HUES64 (cell line): ENCODE data around the gene MRPS27.
"Not testable (repeated sequence)": the region's sequence is repeated elsewhere in the genome, so short reads cannot be mapped to it uniquely, and the experiment has no call there.

Experiments used
- H3K27ac ChIP-seq: 2 replicates; pipeline ENCODE4 v1.7.0; 2013; ENCODE audit warnings: low read depth, low read length, inconsistent platforms
- H3K27me3 ChIP-seq: 2 replicates; pipeline ENCODE4 v1.6.1; 2013; ENCODE audit warnings: mild to moderate bottlenecking, low read length; ENCODE audit not compliant: insufficient read depth
- H3K36me3 ChIP-seq: 2 replicates; pipeline ENCODE4 v1.6.1; 2013; ENCODE audit warnings: mild to moderate bottlenecking, low read length; ENCODE audit not compliant: insufficient read depth
- H3K4me1 ChIP-seq: 2 replicates; pipeline ENCODE4 v1.6.1; 2013; ENCODE audit warnings: mild to moderate bottlenecking, low read length, moderate library complexity; ENCODE audit not compliant: insufficient read depth
- H3K4me3 ChIP-seq: 2 replicates; pipeline ENCODE4 v1.5.1; 2013; ENCODE audit warnings: mild to moderate bottlenecking, low read length, moderate library complexity
- H3K9ac ChIP-seq: 2 replicates; pipeline ENCODE4 v1.6.1; 2013; ENCODE audit warnings: mild to moderate bottlenecking, low read depth, low read length
- H3K9me3 ChIP-seq: 2 replicates; pipeline ENCODE4 v1.6.1; 2013; ENCODE audit warnings: low read depth, low read length; ENCODE audit not compliant: insufficient read depth
- WGBS: fragments of 150-250, 120-280 bp; methylation state at CpG from one replicate; pipeline ENCODE4 v1.1.7; 2013; ENCODE audit warnings: missing lambda C conversion rate; 5-methylcytosine and 5-hydroxymethylcytosine counted together

MRPS27 gene

DNA sequence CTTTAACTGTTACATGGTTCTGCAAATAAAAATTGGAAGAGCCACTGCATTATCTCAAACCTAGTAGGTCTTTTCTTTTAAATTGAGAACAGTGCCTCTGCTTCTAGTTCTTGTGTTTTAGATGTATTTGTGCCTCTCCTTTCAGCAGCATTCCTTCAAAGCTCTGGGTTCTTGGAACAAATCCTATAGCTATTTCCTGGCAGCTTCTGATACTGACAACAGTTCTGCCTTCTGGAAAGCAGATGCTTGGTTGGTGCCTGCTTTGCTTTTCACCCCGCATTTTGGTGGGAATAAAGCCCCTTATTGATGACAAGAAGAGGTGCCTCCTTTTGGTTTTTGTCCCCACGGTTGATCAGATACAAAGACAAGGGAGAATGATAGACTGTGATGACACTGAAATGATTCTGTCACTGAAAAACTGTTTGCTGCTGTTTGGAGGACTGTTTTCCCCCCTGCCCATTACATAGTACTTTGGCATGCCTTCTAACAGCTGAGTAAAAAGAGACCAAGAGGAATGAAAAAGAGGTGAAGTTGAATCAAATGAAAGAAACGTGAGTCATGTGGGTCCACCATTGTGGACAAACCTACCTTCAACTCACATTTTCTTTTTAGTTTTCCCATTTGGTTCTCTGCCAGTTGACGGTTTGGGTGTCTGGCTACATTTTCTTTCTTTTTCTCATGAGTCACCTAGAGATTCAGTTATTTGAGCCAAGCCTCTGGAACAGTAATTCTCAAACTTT, 5.7 kb upstream of the MRPS27 start:
- no peaks in the 10 kb centered on the region for H3K27me3 ChIP-seq
- H3K9ac ChIP-seq: no peak overlapping the region
- 0 out of 2 replicates have a peak, but pooled peaks cover under 1% of the 10 kb centered on the region for H3K4me1 ChIP-seq
- H3K36me3 ChIP-seq: peaks cover 67% of the 10 kb centered on the region
- no peak overlapping the region for H3K27ac ChIP-seq
- 95% methylated on average over 4 of the region's 4 CpGs for WGBS
- no peak overlapping the region for H3K4me3 ChIP-seq
- H3K9me3 ChIP-seq: no peaks in the 10 kb centered on the region

DNA sequence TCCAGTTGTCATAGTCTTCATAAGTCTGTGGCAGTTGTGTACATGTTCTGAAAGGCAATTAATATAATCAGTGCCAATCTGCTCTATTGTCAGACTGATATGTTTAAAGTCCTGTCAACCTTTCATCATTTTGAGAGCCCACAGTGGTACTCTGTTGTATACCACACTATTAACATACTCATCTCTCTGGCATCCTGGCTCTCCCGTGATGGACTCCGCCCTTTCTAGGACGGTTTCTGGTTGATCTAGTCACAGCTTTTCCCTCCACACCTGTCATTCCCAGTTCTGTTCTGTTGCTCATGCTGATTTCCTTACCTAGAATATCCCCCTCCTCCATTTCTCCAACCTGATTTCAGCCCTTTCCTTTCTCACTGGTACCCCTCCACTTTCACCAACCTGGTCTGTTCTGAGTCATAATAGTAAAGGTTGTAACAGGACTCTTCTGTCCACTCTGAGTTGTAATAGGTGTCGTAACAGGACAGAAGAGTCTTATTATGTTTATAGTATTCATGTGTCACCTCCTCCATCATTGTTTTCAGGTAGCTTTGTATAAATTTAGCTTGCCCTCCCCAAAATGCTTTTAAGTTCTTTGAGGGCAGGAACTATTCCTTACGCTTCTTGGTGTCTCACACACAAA, 4.3 kb upstream of the MRPS27 start:
- no peak overlapping the region for H3K27ac ChIP-seq
- 93% methylated on average over 5 of the region's 5 CpGs for WGBS
- no peaks in the 10 kb centered on the region for H3K9me3 ChIP-seq
- no peaks in the 10 kb centered on the region for H3K27me3 ChIP-seq
- H3K4me1 ChIP-seq: no peaks in the 10 kb centered on the region
- H3K4me3 ChIP-seq: no peak overlapping the region
- H3K9ac ChIP-seq: no peak overlapping the region
- peaks cover 55% of the 10 kb centered on the region for H3K36me3 ChIP-seq

DNA sequence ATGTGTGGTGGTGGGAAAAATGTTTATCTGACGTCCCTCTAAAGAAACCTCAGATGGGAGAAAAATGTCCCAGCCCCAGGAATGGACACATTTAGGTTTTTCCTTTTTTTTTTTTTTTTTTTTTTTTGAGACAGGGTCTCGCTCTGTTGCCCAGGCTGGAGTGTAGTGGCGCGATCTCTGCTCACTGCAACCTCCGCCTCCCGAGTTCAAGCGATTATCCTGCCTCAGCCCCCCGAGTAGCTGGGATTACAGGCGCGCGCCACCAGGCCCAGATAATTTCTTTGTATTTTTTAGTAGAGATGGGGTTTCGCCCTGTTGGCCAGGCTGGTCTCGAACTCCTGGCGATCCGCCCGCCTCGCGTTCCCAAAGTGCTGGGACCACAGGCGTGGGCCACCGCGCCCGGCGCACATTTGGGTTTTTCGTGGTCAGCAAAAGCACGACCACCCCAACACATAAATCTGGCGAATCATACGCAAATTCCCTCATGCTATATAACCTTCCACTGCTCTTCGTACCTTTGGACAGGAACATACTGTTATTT, 535 bp downstream of the MRPS27 start:
- peak overlapping the region; percentile 92 for H3K4me3 ChIP-seq
- H3K27ac ChIP-seq: peak overlapping the region; percentile 86
- H3K9ac ChIP-seq: peak overlapping the region; percentile 92
- WGBS: 9% methylated on average over 28 of the region's 28 CpGs
- not testable (repeated sequence) for H3K4me1 ChIP-seq, H3K27me3 ChIP-seq, H3K9me3 ChIP-seq
- peaks cover 29% of the 10 kb centered on the region for H3K36me3 ChIP-seq

DNA sequence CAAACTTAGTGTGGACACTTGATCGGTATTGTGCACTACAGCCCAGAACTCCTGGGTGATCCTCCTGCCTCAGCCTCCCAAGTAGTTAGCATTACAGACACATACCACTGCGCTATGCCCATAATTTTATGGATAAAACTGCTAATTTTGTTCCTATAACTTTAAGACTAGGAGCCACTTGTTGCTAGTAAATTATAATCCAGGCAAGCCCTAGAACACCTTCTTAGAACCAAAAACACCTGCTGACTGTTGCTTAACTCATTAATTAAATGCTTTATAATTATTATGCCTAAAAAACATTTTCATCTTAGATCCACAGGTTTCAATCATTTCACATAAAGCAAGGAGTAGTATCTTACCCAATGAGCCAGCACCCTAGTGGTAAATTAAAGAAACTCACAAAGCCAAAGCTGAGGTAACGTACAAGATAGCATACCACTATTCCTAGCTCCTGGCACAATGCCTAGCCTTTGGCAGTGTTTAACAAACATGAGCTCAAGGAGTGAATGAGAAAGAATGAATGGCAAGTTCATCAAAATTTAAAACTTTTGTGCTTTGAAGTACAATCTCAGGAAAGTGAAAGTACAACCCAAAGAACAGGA, 5.4 kb downstream of the MRPS27 start:
- 92% methylated on average over 3 of the region's 3 CpGs for WGBS
- Histone ChIP-seq H3K9me3 (no peaks in the 10 kb centered on the region), H3K4me3 (no peak overlapping the region), H3K27ac (no peak overlapping the region), H3K27me3 (no peaks in the 10 kb centered on the region), H3K36me3 (peaks cover 60% of the 10 kb centered on the region), H3K4me1 (no peaks in the 10 kb centered on the region; the same call in 1 of the 2 replicates), H3K9ac (no peak overlapping the region)

DNA sequence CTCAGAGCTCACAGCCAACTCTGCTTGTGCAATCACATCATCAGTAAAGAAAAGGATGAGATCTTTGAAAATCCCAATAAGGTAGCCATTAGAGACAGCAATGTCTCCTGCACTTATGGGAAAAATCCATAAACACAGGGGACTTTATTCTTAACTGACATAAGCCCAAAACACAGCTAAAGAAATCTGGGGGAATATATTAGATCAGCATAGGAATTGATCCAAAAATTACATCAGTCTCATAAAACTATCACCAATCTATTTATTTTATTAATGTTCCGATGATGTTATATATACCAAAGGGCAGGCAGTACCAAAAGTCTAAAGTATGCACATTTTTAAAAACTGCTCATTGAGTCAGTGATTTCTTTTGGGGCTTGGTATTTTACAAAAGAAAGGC, 6.9 kb downstream of the MRPS27 start:
- 100% methylated on average over 1 of the region's 1 CpG for WGBS
- Histone ChIP-seq H3K27ac (no peak overlapping the region), H3K9me3 (no peaks in the 10 kb centered on the region), H3K4me3 (no peak overlapping the region), H3K9ac (no peak overlapping the region), H3K36me3 (peaks cover 64% of the 10 kb centered on the region), H3K27me3 (no peaks in the 10 kb centered on the region), H3K4me1 (no peaks in the 10 kb centered on the region)

DNA sequence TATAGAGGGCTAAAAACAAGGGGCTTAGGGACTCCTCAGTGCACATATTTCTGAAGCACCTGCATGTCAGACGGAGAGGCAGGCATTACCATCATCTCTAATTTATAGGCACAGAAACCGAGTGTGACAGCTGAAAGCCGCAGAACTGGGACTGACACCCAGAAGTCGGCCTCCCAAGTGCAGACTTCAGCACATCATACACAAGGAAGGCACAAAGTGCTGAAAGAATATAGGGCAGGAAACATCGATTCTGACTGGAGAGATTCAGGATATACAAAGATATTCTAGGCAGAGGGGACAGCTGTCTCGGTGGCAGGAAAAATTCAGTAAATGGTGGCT, 11.2 kb downstream of the MRPS27 start:
- peak overlapping the region; percentile 44 for H3K9ac ChIP-seq
- 93% methylated on average over 6 of the region's 6 CpGs for WGBS
- H3K27ac ChIP-seq: peak overlapping the region; percentile 34
- H3K36me3 ChIP-seq: peaks cover 44% of the 10 kb centered on the region
- H3K9me3 ChIP-seq: no peaks in the 10 kb centered on the region
- peaks cover 19% of the 10 kb centered on the region for H3K4me1 ChIP-seq
- peak overlapping the region; percentile 79 for H3K4me3 ChIP-seq
- no peaks in the 10 kb centered on the region for H3K27me3 ChIP-seq

DNA sequence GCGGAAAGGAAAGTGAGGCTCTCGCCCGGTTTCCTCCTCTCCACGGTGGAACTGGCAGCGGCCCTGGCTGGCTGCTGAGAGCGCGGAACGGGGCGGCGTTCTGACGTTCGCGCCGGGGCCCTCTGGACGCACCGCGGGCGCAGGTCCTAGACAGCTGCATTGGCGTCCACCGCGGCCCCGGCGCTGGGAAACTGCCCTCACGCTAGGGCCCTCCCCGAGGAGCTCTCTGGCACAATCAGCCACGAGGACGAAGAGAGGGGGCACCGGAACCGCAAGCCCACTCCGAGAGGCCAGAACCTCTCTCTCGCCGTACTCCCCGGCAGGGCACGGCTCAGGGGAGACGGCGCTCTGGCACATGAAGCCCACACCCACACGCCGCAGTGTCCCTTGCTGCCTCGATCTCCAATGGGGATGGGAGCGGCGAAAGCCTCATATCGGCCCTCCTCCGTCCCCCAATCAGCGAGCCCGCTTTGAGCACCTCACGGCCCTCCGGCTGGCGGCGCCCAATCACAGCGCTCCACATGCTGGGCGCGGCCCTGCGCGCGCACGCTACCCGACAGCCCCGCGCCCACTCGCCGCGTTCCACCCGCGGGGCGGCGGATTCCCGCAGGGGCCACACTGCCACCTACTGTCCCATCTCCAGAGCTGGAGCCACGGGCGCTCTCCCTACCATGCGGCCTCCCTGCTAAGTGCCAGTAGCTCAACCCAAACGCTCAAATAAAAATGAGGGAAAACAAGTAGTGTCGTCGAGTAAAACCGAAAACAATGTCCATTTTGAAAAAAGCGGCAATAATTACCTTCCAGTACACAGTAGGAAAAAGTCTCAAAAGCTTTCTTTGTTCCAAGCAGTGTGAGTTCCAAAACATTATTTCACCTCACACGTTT, 11.8 kb downstream of the MRPS27 start:
- peaks cover 38% of the 10 kb centered on the region for H3K36me3 ChIP-seq
- peaks cover 20% of the 10 kb centered on the region for H3K4me1 ChIP-seq
- H3K4me3 ChIP-seq: peak overlapping the region; percentile 79
- WGBS: 5% methylated on average over 76 of the region's 76 CpGs
- no peaks in the 10 kb centered on the region for H3K9me3 ChIP-seq
- H3K27me3 ChIP-seq: no peaks in the 10 kb centered on the region
- peak overlapping the region; percentile 93 for H3K9ac ChIP-seq
- peak overlapping the region; percentile 90 for H3K27ac ChIP-seq

DNA sequence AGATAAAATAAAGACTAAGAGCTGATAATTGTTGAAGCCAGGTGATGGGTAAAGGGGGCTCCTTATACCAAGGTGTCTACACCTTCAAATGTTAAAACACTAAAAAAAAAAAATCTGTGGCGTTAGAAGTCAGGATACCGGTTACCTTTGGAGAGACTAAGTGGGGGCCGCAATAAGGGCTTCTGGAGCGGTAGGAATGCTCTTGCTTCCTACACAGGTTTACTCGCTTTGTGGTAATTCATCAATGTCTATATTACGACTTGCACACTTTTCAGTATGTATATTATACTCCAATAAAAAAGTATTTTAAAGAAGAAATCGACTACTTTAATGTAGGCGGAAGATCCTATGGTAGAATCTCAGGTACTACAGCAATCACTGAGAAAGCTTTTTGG, 12.5 kb downstream of the MRPS27 start:
- Histone ChIP-seq H3K36me3 (peaks cover 32% of the 10 kb centered on the region), H3K9ac (peak overlapping the region; percentile 93), H3K27me3 (no peaks in the 10 kb centered on the region), H3K4me1 (peaks cover 26% of the 10 kb centered on the region), H3K9me3 (no peaks in the 10 kb centered on the region), H3K4me3 (peak overlapping the region; percentile 79), H3K27ac (peak overlapping the region; percentile 90)
- 60% methylated on average over 6 of the region's 8 CpGs for WGBS

DNA sequence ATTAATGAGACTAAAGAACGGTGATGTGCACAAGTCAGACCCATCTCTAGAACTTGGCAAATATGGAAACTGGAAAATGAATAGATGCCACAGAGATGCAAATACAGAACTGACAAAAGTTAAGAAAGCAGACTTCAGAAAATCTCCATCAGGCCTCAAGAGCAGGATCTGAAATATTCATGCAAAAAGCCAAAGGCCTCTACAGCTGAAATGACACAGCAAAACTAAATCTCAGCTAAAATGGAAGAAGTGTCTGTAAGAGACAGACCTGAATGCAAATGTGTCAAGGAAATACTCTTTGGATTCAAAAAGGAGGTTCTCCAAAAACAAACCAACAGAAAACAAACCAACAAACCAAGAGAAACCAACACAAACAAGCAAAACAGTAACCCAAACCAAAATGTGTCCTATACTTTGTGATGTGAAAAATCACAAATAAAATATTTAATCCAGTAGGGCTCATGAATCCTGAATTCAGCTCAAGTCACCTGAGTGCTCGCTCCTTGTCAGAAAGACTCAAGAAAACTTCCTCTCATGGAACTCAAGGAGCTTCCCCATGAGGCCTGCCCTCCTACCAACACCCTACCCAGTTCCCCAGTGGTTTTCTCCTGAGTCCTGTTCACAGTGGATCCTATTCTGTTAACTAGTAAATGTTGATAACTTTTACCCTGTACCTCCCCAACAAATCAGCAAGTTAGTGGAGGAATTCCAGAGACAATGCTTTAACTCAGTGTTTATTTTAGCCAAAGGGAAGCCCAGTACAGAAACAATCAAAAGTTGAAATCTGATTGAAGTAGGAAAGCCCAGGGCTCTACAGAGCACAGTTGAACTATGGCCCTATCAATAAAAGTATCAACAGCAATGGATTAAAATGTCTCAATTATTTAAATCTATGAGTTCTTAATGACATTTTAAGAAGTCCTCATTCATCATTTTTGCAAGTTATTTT, 14.6 kb downstream of the MRPS27 start:
- H3K27ac ChIP-seq: peak overlapping the region; percentile 5
- H3K9me3 ChIP-seq: no peaks in the 10 kb centered on the region
- 93% methylated on average over 2 of the region's 2 CpGs for WGBS
- H3K36me3 ChIP-seq: peaks cover 12% of the 10 kb centered on the region
- H3K4me3 ChIP-seq: no peak overlapping the region
- no peaks in the 10 kb centered on the region for H3K27me3 ChIP-seq
- H3K4me1 ChIP-seq: peaks cover 46% of the 10 kb centered on the region
- H3K9ac ChIP-seq: no peak overlapping the region

DNA sequence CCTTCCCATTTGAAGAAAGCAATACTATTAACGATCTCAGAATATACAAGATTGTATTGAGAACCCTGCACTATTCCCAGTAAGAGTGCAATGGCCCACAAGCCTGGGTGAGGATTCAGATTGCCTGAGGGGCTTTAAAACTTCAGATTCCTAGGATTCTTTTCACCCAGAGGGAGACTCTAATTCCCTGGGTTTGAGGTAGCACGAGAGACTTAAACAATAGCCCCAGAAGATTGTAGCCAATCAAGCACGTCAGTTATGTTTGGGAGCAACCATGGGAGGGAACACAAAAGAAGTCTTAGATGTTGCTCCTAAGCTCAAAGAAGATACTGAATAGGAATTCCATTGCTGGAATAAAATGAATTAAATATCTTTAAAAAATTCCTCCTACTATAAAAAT, 17.9 kb downstream of the MRPS27 start:
- Histone ChIP-seq H3K27me3 (no peaks in the 10 kb centered on the region), H3K9ac (peak overlapping the region; percentile 56; the same call in 1 of the 2 replicates), H3K9me3 (no peaks in the 10 kb centered on the region), H3K4me1 (peaks cover 48% of the 10 kb centered on the region), H3K27ac (peak overlapping the region; percentile 85), H3K36me3 (peaks cover 13% of the 10 kb centered on the region), H3K4me3 (peak overlapping the region; percentile 17; the same call in 1 of the 2 replicates)
- 42% methylated on average over 3 of the region's 3 CpGs for WGBS
